Keratinocyte (primary cell): ENCODE results near the gene HS1BP3. TPM values are rescaled to one million over a fixed set of nuclear protein-coding genes. Genes with fewer than 3 reads are reported as not detected.

Experiments used
- DNase-seq: peaks from one replicate; pipeline ENCODE4 v3.0.0-alpha.2; 2011; ENCODE audit warnings: low read depth, missing footprints, low spot score
- FAIRE-seq: peaks from 2 replicates; lab custom pipeline; 2011; peaks lifted over from hg19 to GRCh38; lab: Jason Lieb, UNC
- H2AFZ ChIP-seq: 2 replicates; pipeline ENCODE4 v1.6.0; 2012; ENCODE audit warnings: low read length, control low read depth, inconsistent platforms; ENCODE audit not compliant: control insufficient read depth
- H3K27ac ChIP-seq: 2 replicates; pipeline ENCODE4 v1.5.1; 2011; ENCODE audit warnings: low read length; ENCODE audit not compliant: control insufficient read depth, insufficient read depth
- H3K27me3 ChIP-seq: 3 replicates; pipeline ENCODE4 v1.6.0; 2011; ENCODE audit warnings: low read length; ENCODE audit not compliant: control insufficient read depth, insufficient read depth; ENCODE audit errors: extremely low read depth
- H3K36me3 ChIP-seq, 2 experiments: 2 replicates in 1 of 2; 3 replicates in 1 of 2; pipeline ENCODE4 v1.5.1; 2011; ENCODE audit warnings: low read length in 2 of 2, mild to moderate bottlenecking in 1 of 2; ENCODE audit not compliant: control insufficient read depth in 2 of 2, insufficient read depth in 2 of 2; ENCODE audit errors: extremely low read depth in 1 of 2
- H3K4me1 ChIP-seq: 3 replicates; pipeline ENCODE4 v1.5.1; 2011; ENCODE audit warnings: low read length; ENCODE audit not compliant: control insufficient read depth, insufficient read depth; ENCODE audit errors: extremely low read depth
- H3K4me2 ChIP-seq: 3 replicates; pipeline ENCODE4 v1.6.0; 2011; ENCODE audit warnings: low read depth, low read length; ENCODE audit not compliant: control insufficient read depth, insufficient read depth; ENCODE audit errors: extremely low read depth
- H3K4me3 ChIP-seq, 3 experiments: fragments of 200-600 bp in 1 of 3; sonication (generic) in 1 of 3; 2 replicates in 2 of 3; 3 replicates in 1 of 3; pipeline ENCODE4 v1.5.1; 2011 to 2016; ENCODE audit warnings: low read length in 3 of 3, mild to moderate bottlenecking in 3 of 3, control low read depth in 2 of 3, inconsistent platforms in 1 of 3, low read depth in 1 of 3, mixed read lengths in 1 of 3, mixed run types in 1 of 3, moderate library complexity in 1 of 3; ENCODE audit not compliant: control insufficient read depth in 2 of 3, insufficient read depth in 2 of 3; ENCODE audit errors: extremely low read depth in 1 of 3
- H3K79me2 ChIP-seq: 2 replicates; pipeline ENCODE4 v1.6.0; 2012; ENCODE audit warnings: low read length; ENCODE audit not compliant: control insufficient read depth, insufficient read depth
- H3K9ac ChIP-seq: 3 replicates; pipeline ENCODE4 v1.6.0; 2011; ENCODE audit warnings: low read length; ENCODE audit not compliant: control insufficient read depth, insufficient read depth; ENCODE audit errors: extremely low read depth
- H3K9me1 ChIP-seq: 3 replicates; pipeline ENCODE4 v1.6.0; 2011; ENCODE audit warnings: low read length; ENCODE audit not compliant: control insufficient read depth, insufficient read depth; ENCODE audit errors: extremely low read depth
- H3K9me3 ChIP-seq: 2 replicates; pipeline ENCODE4 v1.5.1; 2012; ENCODE audit warnings: low read depth, low read length; ENCODE audit not compliant: control insufficient read depth
- H4K20me1 ChIP-seq: 3 replicates; pipeline ENCODE4 v1.6.0; 2011; ENCODE audit warnings: low read length; ENCODE audit not compliant: control insufficient read depth, insufficient read depth; ENCODE audit errors: extremely low read depth
- EZH2 ChIP-seq: IDR thresholded peaks from one replicate; pipeline ENCODE4 v1.6.1; 2012; ENCODE audit warnings: inconsistent platforms, mild to moderate bottlenecking, low read length, moderate library complexity
- dilution Hi-C: fragments of 300-500 bp; cut with MboI; formaldehyde crosslinking; loops from one replicate; pipeline ENCODE4 v1.7.0; 2020; ENCODE audit warnings: low sequenced_read_pairs; ENCODE audit not compliant: extremely low pct_ligation_motif_present
- polyA plus RNA-seq, 5 experiments: library from polyadenylated mRNA; depleted of rRNA in 3 of 5; stranded (reverse) in 3 of 5; stranded (forward) in 1 of 5; unstranded in 1 of 5; fragments of >200 nt; gene quantifications; 1 replicate in 1 of 5; 2 replicates in 3 of 5; 3 replicates in 1 of 5; pipeline versions ENCODE4 v1.2.1 to v1.2.3, GENCODE V29; 2011 to 2012; ENCODE audit warnings: missing spikeins in 2 of 5, low read depth in 1 of 5, low replicate concordance in 1 of 5
- TF ChIP-seq, protein P1 (sequence below), 3 experiments: IDR thresholded peaks in 1 of 3; conservative IDR thresholded peaks in 1 of 3; optimal IDR thresholded peaks in 1 of 3; 2 replicates in 2 of 3; 3 replicates in 1 of 3; pipeline versions ENCODE3 to v1.5.1; 2011; ENCODE audit warnings: low read length in 3 of 3, mild to moderate bottlenecking in 3 of 3, moderate library complexity in 2 of 3, control low read depth in 1 of 3, inconsistent platforms in 1 of 3; ENCODE audit not compliant: insufficient read depth in 2 of 3; ENCODE audit errors: extremely low read depth in 1 of 3

Gene HS1BP3
- polyA plus RNA-seq, 1 donor (not counting 4 experiments of a cell fraction or from before 2014, with no cell fraction given) = 18.5 TPM

DNA sequence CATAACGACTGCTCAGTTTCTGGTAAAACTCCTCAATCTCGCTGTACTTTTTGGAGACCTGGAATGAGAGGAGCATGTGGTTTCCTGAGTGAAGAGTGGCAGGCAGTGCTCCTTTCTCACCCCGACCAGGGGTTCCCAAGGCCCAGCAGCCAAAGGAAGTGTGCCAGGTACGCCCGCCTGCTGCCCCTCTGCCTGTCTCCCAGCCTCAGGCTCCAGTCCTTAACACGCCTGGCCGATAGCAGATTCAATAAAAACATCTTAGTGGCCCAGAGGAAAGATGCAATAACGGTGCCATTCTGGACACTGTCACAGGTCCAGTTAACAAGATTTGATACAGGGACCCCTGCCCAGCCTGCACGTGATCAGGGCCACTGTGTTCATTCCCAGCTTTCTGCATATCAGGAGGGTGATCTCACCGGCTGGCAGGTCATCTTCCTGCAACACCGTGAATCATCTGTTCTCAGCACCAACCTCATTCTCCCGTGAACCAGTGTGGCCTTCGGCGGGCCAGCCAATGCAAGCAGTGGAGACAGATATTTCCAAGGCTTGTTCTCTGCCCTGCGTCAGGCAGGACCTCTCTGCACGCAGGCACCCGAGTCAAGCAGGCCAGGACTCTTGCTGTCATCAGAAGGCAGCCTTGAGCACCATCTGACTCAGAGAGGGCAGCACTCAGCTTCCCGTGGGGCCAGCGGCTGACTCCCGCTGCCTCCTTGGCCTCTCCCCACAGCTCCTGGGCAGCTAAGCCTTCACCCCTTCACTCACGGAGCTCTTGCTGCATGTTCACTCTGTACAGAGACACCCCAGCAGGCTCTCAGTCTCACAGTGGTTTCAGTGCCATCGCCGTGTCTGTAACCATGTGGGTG, 9.5 kb downstream of the HS1BP3 start:
- H3K4me2 ChIP-seq = no peak overlapping the region
- H3K9me3 ChIP-seq = no peaks in the 10 kb centered on the region
- H4K20me1 ChIP-seq = no peaks in the 10 kb centered on the region
- peaks cover 17 to 32% of the 10 kb centered on the region in 2 experiments for H3K36me3 ChIP-seq
- dilution Hi-C loops = no loop called here
- H2AFZ ChIP-seq = no peak overlapping the region
- no peak overlapping the region for H3K9ac ChIP-seq
- TF ChIP-seq EZH2 = no peak
- TF ChIP-seq, protein P1, sequence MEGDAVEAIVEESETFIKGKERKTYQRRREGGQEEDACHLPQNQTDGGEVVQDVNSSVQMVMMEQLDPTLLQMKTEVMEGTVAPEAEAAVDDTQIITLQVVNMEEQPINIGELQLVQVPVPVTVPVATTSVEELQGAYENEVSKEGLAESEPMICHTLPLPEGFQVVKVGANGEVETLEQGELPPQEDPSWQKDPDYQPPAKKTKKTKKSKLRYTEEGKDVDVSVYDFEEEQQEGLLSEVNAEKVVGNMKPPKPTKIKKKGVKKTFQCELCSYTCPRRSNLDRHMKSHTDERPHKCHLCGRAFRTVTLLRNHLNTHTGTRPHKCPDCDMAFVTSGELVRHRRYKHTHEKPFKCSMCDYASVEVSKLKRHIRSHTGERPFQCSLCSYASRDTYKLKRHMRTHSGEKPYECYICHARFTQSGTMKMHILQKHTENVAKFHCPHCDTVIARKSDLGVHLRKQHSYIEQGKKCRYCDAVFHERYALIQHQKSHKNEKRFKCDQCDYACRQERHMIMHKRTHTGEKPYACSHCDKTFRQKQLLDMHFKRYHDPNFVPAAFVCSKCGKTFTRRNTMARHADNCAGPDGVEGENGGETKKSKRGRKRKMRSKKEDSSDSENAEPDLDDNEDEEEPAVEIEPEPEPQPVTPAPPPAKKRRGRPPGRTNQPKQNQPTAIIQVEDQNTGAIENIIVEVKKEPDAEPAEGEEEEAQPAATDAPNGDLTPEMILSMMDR (optimal IDR thresholded peaks at IDR 0.05 in 1 of 3, IDR thresholded peaks at IDR 0.05 in 1 of 3, conservative IDR thresholded peaks at IDR 0.05 in 1 of 3; ENCODE audit: extremely low read depth in 1 of 3, insufficient read depth in 2 of 3, low read length in 3 of 3) = no peak
- H3K79me2 ChIP-seq = no peaks in the 10 kb centered on the region
- FAIRE-seq (no peak), DNase-seq (no peak)
- H3K27ac ChIP-seq = no peak overlapping the region
- H3K9me1 ChIP-seq = no peaks in the 10 kb centered on the region
- peaks cover 8% of the 10 kb centered on the region for H3K4me1 ChIP-seq
- no peak overlapping the region for H3K4me3 ChIP-seq
- no peaks in the 10 kb centered on the region for H3K27me3 ChIP-seq

DNA sequence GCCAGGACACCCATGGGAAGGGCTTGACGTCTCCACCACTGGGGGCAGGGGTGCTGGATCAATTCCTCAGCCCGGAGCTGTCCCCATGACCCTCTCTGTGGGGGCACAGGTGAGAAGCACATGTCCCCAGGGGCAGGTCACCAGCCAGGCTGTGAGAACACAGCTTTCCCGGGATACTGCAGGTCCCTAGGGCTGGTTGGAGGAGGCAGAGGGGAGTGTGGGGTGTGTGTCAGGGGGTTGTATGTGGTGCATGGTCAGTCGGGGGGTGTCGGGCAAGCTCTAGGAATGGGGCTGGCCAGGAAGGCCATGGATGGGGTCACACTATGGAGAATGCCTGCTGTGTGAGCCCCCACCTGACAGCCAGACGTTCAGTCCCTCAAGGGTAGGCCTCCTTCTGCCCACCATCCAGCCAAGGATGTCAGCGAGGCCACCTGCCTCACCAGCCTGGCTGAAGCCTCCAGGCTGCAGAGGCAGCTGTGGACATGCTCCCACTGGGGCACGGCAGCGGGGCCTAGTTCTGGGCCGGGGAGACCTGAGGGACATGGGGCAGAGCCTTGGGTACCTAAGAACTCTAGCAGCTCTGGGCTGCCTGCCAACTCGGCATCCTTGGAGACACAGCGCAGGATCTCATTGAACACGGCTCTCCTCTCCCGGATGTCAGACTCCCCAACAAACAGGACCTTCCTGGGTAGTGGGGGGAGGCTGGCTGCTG, 10.3 kb downstream of the HS1BP3 start:
- no peak overlapping the region for H2AFZ ChIP-seq
- H3K4me2 ChIP-seq = no peak overlapping the region
- H3K27me3 ChIP-seq = no peaks in the 10 kb centered on the region
- H3K27ac ChIP-seq = no peak overlapping the region
- no peaks in the 10 kb centered on the region for H4K20me1 ChIP-seq
- dilution Hi-C loops = no loop called here
- no peaks in the 10 kb centered on the region for H3K9me1 ChIP-seq
- no peaks in the 10 kb centered on the region for H3K9me3 ChIP-seq
- H3K9ac ChIP-seq = no peak overlapping the region
- TF ChIP-seq, protein P1 (optimal IDR thresholded peaks at IDR 0.05 in 1 of 3, IDR thresholded peaks at IDR 0.05 in 1 of 3, conservative IDR thresholded peaks at IDR 0.05 in 1 of 3; ENCODE audit: extremely low read depth in 1 of 3, insufficient read depth in 2 of 3, low read length in 3 of 3) = no peak
- no peak for TF ChIP-seq EZH2
- DNase-seq = no peak
- no peak for FAIRE-seq
- H3K4me3 ChIP-seq = no peak overlapping the region
- H3K79me2 ChIP-seq = no peaks in the 10 kb centered on the region
- H3K36me3 ChIP-seq = peaks cover 17 to 33% of the 10 kb centered on the region in 2 experiments
- H3K4me1 ChIP-seq = peaks cover 8% of the 10 kb centered on the region
